NCI-H146 treated with DMSO at 0.1 percent for 48 hours (cell line): ENCODE results near the gene NEURL4.

Experiments used
- DNase-seq: peaks from one replicate; lab custom pipeline; 2025; ENCODE audit not compliant: unreplicated experiment; lab: John Stamatoyannopoulos, UW

NEURL4 gene

DNA sequence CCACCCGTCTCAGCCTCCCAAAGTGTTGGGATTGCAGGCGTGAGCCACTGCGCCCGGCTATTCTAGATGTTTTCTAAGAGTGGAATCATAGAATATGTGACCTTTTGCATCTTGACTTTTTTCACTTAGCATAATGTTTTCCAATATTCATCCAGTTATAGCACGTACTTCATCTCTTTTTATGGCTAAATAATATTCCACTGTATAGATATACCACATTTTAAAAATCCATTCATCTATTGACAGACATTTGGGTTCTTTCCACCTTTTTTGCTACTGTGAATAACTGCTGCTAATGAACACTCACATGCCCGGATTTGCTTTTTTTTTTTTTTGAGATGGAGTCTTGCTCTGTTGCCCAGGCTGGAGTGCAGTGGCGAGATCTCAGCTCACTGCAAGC, 25.0 kb downstream of the NEURL4 start:
- no peak for DNase-seq

DNA sequence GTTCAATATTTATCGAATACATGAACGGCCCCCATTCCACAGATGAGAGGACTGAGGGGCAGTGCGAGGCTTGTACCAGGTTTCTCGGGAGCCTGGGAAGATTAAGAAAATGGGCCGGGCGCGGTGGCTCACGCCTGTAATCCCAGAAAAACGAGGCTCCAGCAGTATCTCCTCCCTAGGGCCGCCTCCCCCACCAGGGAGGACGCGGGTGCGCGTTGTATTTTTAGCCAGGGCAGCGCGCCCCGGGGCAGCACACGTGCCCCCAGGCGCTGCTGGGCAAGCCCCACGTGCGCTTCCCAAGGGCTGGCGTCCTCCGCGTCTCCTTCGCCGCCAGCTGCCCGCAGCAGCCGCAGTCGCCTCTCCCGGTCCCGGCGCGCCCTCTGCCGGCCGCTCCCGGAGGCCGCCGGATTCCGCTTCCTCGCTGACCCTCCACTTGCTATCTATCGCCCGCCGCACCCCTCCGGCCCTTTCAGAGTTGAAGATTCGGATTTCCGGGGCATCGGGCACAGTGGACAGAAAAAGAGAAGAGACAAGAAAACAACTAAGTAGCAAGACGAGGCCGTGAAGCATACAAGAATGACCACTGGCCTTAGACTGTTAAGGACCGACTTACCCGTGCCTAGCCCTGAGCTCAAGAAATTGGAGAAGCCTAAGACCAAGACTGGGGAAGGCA, 32.8 kb downstream of the NEURL4 start:
- DNase-seq = peak; percentile 62

DNA sequence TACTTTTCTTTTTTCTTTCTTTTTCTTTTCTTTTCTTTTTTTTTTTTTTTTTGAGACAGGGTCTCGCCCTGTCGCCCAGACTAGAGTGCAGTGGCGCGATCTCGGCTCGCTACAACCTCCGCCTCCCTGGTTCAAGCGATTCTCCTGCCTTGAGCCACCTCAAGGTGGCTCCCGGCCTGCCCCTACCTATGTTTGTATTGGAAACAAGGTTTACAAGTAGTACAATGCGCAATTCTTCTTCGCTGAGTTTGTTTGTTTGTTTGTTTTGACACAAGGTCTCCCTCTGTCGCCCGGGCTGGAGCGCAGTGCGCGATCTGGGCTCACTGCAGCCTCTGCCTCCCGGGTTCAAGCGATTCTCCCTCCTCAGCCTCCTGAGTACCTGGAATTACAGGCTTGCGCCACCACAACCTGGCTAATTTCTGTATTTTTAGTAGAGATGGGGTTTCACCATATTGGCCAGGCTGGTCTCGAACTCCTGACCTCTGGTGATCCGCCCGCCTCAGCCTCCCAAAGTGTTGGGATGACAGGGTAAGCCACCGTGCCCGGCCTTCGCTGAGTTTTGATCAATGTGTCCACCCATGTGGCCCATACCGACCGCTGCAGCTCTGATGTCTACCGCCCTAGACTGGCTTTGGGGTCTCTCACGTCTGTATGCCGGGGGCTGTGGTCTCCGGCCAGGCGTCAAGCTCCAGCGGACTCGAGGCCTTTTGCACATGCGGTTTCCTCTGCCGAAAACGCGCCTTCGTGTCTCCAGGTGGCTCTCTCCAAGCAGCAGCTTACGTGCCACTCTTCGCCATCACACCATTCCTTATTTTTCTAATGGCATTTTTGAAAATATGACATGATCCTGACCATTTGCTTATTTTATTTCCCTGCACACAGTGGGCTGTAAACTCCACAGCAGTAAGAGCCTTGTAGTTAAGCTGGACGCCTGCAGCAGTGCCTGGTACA, 33.6 kb downstream of the NEURL4 start:
- no peak for DNase-seq

DNA sequence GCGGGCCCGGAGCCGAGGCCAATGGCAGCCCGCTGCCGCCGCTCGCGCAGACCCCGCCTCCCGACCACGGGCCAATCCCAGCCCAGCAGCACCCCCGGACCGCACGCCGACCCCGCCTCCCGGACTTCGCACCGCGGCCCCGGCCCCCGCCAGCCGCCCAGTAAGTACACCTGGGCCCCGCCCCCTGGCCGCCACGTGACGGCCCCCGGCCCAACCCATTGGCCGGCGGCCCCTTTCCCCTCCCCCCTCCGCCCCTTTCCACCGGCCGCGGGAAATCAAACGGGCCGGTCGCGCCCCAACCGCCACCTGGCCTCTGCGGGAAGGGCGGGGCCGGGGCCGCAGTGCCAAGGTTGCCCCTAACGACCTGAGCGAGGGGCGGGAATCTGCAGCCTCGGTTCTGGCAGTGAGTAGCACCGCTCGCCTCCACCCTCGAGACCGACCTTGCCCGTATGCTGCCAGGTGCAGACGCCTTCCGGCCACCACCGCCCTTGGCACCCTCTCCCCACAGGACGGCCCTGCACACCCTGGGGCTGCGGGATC, 34.5 kb downstream of the NEURL4 start, which contains the start of gene YBX2:
Gene YBX2 (minus strand): TSS at position 26 of the 540 bp plus-strand sequence. CDS start 139 bp downstream, outside the sequence.
- peak; percentile 59 for DNase-seq

DNA sequence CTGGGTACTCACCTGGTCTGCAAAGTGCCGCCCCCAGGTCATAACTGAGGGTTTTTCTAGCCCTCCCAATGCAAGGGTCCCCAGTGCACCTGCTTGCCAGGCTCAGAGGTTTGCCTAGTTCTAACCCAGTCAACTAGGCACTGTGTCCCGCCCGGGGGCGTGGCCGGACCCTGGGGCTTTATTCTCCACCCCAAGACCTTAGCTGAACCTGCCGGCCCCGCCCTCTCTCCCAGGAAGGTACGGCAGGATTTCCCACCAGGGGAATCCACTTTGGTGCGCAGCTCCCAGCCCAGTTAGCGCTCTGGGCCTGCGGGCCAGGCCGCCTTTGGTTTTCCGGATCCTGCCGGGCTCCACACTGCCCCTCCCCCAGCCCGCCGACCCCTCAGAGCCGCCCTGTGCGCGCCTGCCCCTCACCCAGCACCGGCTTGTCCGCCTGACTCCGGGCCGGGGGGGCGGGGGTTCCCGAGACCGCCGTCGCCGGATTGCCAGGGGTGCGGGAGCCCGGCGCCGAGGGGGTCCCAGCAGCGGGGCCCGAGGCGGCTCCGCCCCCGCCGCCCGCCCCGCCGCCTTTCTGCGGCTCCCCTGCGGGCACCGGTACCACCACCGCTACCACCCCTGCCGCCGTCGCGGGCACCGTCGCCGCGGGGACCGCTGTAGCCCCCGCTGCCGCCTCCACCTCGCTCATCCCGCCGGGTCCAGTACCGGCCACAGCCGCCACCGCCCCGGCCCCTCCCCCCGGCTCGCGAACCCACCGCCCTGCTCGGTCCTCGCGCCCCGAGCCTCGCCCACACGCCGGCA, 35.1 kb downstream of the NEURL4 start:
- no peak for DNase-seq

GRCh38 chr17:7293159-7293558, 36.0 kb downstream of the NEURL4 start:
- no peak for DNase-seq

DNA sequence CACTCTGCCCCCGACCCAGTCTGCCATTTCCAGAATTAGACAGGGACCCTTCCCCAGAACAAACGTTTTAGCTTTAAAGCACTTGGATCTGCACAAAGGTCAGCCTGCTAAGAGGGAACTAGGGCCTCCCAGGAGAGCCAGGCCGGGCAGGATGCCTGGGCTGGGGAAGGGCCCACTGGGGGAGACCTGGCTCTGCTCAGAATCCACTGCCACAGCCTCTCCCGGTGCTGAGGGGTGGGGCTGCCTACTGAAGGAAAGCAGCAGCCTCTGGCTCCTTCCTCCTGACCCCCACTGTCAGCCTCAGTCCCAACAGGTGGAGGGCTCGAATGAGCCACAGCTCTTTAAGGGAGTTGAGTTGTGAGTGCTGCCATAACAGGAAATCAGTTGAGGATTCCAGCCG, 36.4 kb downstream of the NEURL4 start:
- DNase-seq = no peak

- DNase-seq = no peak
These were observed 36.9 kb downstream of the NEURL4 start for GRCh38 chr17:7292194-7292593.

GRCh38 chr17:7290685-7291084, 38.5 kb downstream of the NEURL4 start:
- DNase-seq = no peak

DNA sequence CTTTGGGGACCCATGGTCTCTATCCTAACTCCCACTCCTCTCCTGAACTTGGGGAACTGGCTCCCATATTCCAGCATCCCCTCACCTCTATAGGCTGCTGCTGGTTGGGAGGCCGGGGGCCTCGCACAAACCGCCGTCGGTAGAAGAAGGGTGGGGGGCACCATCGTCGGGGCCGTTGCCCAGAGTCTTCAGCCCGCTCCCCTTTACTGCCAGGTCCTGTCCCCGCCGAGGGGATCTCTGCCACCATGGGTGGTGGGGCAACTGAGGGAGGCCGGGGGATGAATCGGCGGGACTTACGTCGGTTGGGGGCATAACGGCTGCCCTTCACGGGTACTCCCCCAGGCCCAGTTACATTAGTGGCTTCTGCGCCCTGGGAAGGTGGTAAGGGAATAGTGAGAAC, 39.0 kb downstream of the NEURL4 start:
- DNase-seq = no peak

- no peak for DNase-seq
These were observed 39.7 kb downstream of the NEURL4 start for GRCh38 chr17:7289256-7290032.

DNA sequence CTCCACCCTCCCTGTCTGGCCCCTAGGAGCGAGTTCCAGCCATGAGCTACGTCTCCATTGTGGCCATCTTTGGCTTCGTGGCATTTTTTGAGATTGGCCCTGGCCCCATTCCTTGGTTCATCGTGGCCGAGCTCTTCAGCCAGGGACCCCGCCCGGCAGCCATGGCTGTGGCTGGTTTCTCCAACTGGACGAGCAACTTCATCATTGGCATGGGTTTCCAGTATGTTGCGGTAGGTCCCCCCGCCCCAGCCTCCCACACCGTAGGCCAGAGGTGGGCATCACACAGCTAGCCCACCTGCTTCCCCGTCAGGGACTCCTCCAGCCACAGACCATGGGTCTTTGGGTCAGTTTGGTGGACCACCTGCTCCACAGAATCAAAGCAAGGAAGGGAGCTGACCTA, 43.5 kb downstream of the NEURL4 start:
- no peak for DNase-seq

- DNase-seq = no peak
These were observed 44.2 kb downstream of the NEURL4 start for GRCh38 chr17:7284911-7285310.

DNA sequence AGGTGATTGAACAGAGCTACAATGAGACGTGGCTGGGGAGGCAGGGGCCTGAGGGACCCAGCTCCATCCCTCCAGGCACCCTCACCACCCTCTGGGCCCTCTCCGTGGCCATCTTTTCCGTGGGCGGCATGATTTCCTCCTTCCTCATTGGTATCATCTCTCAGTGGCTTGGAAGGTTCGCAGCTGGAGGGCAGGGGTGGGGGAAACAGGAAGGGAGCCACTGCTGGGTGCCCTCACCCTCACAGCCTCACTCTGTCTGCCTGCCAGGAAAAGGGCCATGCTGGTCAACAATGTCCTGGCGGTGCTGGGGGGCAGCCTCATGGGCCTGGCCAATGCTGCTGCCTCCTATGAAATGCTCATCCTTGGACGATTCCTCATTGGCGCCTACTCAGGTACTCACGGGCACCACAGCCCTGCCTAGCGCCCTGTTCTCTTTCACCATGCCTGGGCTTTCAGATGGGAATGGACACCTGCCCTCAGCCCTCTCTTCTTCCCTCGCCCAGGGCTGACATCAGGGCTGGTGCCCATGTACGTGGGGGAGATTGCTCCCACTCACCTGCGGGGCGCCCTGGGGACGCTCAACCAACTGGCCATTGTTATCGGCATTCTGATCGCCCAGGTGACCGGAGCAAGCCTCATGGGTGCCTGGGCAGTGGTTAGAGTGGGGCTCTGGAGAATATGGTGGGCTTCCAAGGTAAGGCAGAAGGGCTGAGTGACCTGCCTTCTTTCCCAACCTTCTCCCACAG, 45.5 kb downstream of the NEURL4 start:
- no peak for DNase-seq

- no peak for DNase-seq
These were observed 46.3 kb downstream of the NEURL4 start for GRCh38 chr17:7282752-7283321.

- no peak for DNase-seq
These were observed 47.0 kb downstream of the NEURL4 start for GRCh38 chr17:7281953-7282751.

- DNase-seq = peak; percentile 43
These were observed 47.8 kb downstream of the NEURL4 start, which contains the start of gene SLC2A4 for GRCh38 chr17:7281074-7281952. Gene SLC2A4, plus strand, starts transcription at chr17:7281718. Its CDS starts 217 bp downstream, at chr17:7281935.
